Lower leg skin (tissue), 3 donors: ENCODE data around the gene XPNPEP2.

ENCODE experiments used
- CTCF ChIP-seq, 3 donors: fragments of 450-650 bp; IDR thresholded peaks; one replicate each; pipeline ENCODE4 v1.5.1; 2016; ENCODE audit warnings: antibody characterized with exemption in 3 of 3, mild to moderate bottlenecking in 3 of 3, moderate library complexity in 2 of 3
- POLR2A ChIP-seq, 2 donors: fragments of 450-650 bp; IDR thresholded peaks; one replicate each; pipeline ENCODE4 v1.6.1; 2016 to 2017; ENCODE audit warnings: antibody characterized with exemption in 2 of 2, mild to moderate bottlenecking in 1 of 2, moderate library complexity in 1 of 2

GRCh38 chrX:129723511-129723910, 15.3 kb upstream of the XPNPEP2 start:
- TF ChIP-seq CTCF (IDR thresholded peaks at IDR 0.05) (no peak), POLR2A (IDR thresholded peaks at IDR 0.05) (no peak)
